OCI-LY7 (cell line): ENCODE measurements around the gene MROH2A. TPM values are rescaled to one million over a fixed set of nuclear protein-coding genes. Genes with fewer than 3 reads are reported as not detected.

ENCODE experiments used
- BruUV-seq: library from RNA; stranded (reverse); fragments of 400-500 nt; replicated peaks from 2 replicates; lab custom pipeline; 2021; lab: Mats Ljungman, UMichigan
- CTCF ChIA-PET: fragments of 300-600 bp; sonication (Branson Sonifier 250); formaldehyde crosslinking; loops from one replicate; lab custom pipeline; 2022; ENCODE audit warnings: antibody characterized with exemption; ENCODE audit not compliant: unreplicated experiment; lab: Charles Lee
- POLR2A ChIA-PET: fragments of 300-600 bp; sonication (Branson Sonifier 250); formaldehyde crosslinking; loops from one replicate; lab custom pipeline; 2022; ENCODE audit warnings: antibody characterized with exemption; lab: Charles Lee
- DNase-seq: peaks from one replicate; pipeline ENCODE4 v3.0.0-alpha.2; 2015; ENCODE audit warnings: low spot score
- H2AFZ ChIP-seq: fragments of 200-600 bp; sonication (generic), shearing (Covaris generic); 2 replicates; pipeline ENCODE4 v1.6.1; 2014; ENCODE audit warnings: mild to moderate bottlenecking, antibody characterized with exemption, low read length, moderate library complexity
- H3K27ac ChIP-seq: fragments of 200-600 bp; sonication (generic); 2 replicates; pipeline ENCODE4 v1.5.1; 2014; ENCODE audit warnings: mixed run types, low read depth, mild to moderate bottlenecking, moderate library complexity, low read length, inconsistent platforms; ENCODE audit not compliant: poor library complexity, severe bottlenecking
- H3K36me3 ChIP-seq: fragments of 200-600 bp; sonication (generic); 2 replicates; pipeline ENCODE4 v1.6.1; 2014; ENCODE audit warnings: mild to moderate bottlenecking, antibody characterized with exemption, low read length, moderate library complexity, mixed read lengths; ENCODE audit not compliant: insufficient read depth
- H3K4me1 ChIP-seq: fragments of 200-600 bp; sonication (generic); 2 replicates; pipeline ENCODE4 v1.5.1; 2014; ENCODE audit warnings: mild to moderate bottlenecking, low read length; ENCODE audit not compliant: insufficient read depth, poor library complexity, severe bottlenecking
- H3K4me2 ChIP-seq: fragments of 200-600 bp; sonication (generic); 2 replicates; pipeline ENCODE4 v1.6.1; 2014; ENCODE audit warnings: mild to moderate bottlenecking, low read length
- H3K4me3 ChIP-seq: fragments of 200-600 bp; sonication (generic); 2 replicates; pipeline ENCODE4 v1.5.1; 2014; ENCODE audit warnings: mild to moderate bottlenecking, low read depth, low read length; ENCODE audit not compliant: poor library complexity, severe bottlenecking
- H3K79me2 ChIP-seq: fragments of 200-600 bp; sonication (generic); 2 replicates; pipeline ENCODE4 v1.6.1; 2016; ENCODE audit warnings: low read depth, mild to moderate bottlenecking, low read length, moderate library complexity, mixed read lengths; ENCODE audit not compliant: insufficient read depth
- H3K9me2 ChIP-seq: fragments of 200-600 bp; sonication (generic); 2 replicates; pipeline ENCODE4 v1.6.1; 2016; ENCODE audit warnings: mild to moderate bottlenecking, low read length, mixed read lengths; ENCODE audit not compliant: insufficient read depth
- H3K9me3 ChIP-seq: fragments of 200-600 bp; sonication (generic); 2 replicates; pipeline ENCODE4 v1.6.1; 2014; ENCODE audit warnings: mild to moderate bottlenecking, mixed run types, low read length, mixed read lengths
- H4K20me1 ChIP-seq: fragments of 200-600 bp; sonication (generic); 2 replicates; pipeline ENCODE4 v1.6.1; 2014; ENCODE audit warnings: mild to moderate bottlenecking, antibody characterized with exemption, low read length, moderate library complexity, mixed read lengths; ENCODE audit not compliant: insufficient read depth
- EZH2phosphoT487 ChIP-seq: fragments of 200-600 bp; sonication (generic); IDR thresholded peaks from 2 replicates; pipeline ENCODE4 v1.6.1; 2018; ENCODE audit warnings: low read depth, borderline replicate concordance, mild to moderate bottlenecking, mixed run types, antibody characterized with exemption, low read length, moderate library complexity, mixed read lengths
- intact Hi-C: fragments of 100-400 bp; cut with micrococcal nuclease; formaldehyde crosslinking; loops from one replicate; pipeline ENCODE4 v1.10.0; 2022; ENCODE audit not compliant: unreplicated experiment
- total RNA-seq, 2 experiments: library from RNA; depleted of rRNA in 1 of 2; stranded (reverse); fragments of >200 nt in 1 of 2; shearing (Covaris generic) in 1 of 2; gene quantifications; 2 replicates each; pipeline ENCODE4 v1.2.3, GENCODE V29; 2014 to 2022
- TF ChIP-seq, protein P1 (sequence below): fragments of 200-600 bp; sonication (generic); conservative IDR thresholded peaks from 2 replicates; pipeline ENCODE4 v1.5.1; 2014; ENCODE audit warnings: mild to moderate bottlenecking, antibody characterized with exemption, low read length, moderate library complexity, mixed read lengths

MROH2A gene
- total RNA-seq, 2 experiments from 2014 or later, result not detected

DNA sequence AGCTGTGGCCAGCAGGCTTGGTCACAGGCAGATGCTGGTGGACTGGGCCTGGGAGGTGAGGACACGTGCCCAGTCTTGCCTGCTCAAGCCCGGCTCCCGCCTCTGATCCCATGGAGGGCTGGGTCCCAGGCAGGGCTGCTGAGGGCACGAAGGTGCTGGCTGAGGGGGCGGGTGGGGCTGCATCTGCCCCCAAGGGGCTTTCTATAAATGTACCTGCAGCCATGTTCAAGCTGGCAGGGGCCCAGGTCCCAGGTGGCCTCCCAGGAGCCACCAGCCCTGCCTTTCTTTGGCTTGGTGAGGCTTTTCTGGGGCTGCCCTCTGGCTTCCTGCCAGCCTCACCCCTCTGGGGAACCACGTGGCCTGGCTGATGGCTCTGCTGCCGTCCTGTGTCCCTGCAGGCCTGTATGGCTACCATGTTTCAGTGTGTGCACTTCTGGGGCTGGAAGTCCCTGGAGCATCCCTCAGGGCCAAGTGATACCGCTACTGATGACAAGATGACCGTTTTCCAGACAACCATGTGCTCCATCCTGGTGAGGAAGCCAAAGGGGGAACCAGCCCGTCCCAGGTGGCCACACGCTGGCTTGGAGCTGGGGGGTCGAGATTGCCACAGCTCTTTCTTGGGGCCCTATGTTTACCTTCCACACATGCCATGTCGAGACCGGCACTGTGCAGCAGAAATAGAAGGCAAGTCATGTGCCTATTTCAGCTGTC, 53.0 kb downstream of the MROH2A start:
- TF ChIP-seq, protein P1, sequence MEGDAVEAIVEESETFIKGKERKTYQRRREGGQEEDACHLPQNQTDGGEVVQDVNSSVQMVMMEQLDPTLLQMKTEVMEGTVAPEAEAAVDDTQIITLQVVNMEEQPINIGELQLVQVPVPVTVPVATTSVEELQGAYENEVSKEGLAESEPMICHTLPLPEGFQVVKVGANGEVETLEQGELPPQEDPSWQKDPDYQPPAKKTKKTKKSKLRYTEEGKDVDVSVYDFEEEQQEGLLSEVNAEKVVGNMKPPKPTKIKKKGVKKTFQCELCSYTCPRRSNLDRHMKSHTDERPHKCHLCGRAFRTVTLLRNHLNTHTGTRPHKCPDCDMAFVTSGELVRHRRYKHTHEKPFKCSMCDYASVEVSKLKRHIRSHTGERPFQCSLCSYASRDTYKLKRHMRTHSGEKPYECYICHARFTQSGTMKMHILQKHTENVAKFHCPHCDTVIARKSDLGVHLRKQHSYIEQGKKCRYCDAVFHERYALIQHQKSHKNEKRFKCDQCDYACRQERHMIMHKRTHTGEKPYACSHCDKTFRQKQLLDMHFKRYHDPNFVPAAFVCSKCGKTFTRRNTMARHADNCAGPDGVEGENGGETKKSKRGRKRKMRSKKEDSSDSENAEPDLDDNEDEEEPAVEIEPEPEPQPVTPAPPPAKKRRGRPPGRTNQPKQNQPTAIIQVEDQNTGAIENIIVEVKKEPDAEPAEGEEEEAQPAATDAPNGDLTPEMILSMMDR, result no peak
- TF ChIP-seq EZH2phosphoT487, result no peak
- no peak overlapping the region for H2AFZ ChIP-seq
- peaks cover 3% of the 10 kb centered on the region; the same call in 1 of the 2 replicates for H3K79me2 ChIP-seq
- H3K4me2 ChIP-seq, result no peak overlapping the region
- intact Hi-C loops, result loop anchor here (5.0 to 10.0 kb wide), 2 partner anchors 119 to 346 kb away; partner anchors contain the start of gene UGT1A5
- H3K36me3 ChIP-seq, result peaks cover 31% of the 10 kb centered on the region
- H3K9me3 ChIP-seq, result no peaks in the 10 kb centered on the region
- H3K4me3 ChIP-seq, result no peak overlapping the region
- no peak for DNase-seq
- no TSS peak for BruUV-seq
- H4K20me1 ChIP-seq, result no peaks in the 10 kb centered on the region
- ChIA-PET POLR2A (no interaction called here), CTCF (interaction anchor here (0.6 kb wide), 1 partner anchor 1241 kb away, joined by 3 read pairs; no protein-coding TSS in a partner anchor)
- H3K9me2 ChIP-seq, result no peaks in the 10 kb centered on the region
- peaks cover 10% of the 10 kb centered on the region for H3K4me1 ChIP-seq
- H3K27ac ChIP-seq, result no peak overlapping the region

- POLR2A ChIA-PET, result interaction anchor here (0.6 kb wide), 1 partner anchor 475 kb away, joined by 5 read pairs; no protein-coding TSS in a partner anchor
- Histone ChIP-seq H3K9me2 (no peaks in the 10 kb centered on the region), H3K27ac (no peak overlapping the region), H3K4me3 (no peak overlapping the region), H3K4me2 (no peak overlapping the region), H3K9me3 (no peaks in the 10 kb centered on the region), H3K4me1 (peaks cover 10% of the 10 kb centered on the region), H4K20me1 (no peaks in the 10 kb centered on the region), H2AFZ (no peak overlapping the region), H3K79me2 (peaks cover 9% of the 10 kb centered on the region; the same call in 1 of the 2 replicates), H3K36me3 (peaks cover 38% of the 10 kb centered on the region)
- DNase-seq, result no peak
- no TSS peak for BruUV-seq
- CTCF ChIA-PET, result interaction anchor here (0.6 kb wide), 1 partner anchor 1242 kb away, joined by 3 read pairs; no protein-coding TSS in a partner anchor
- TF ChIP-seq EZH2phosphoT487, result no peak
- TF ChIP-seq, protein P1, result no peak
- intact Hi-C loops, result loop anchor here (5.0 to 10.0 kb wide), 2 partner anchors 120 to 347 kb away; partner anchors contain the start of gene UGT1A5
Measured at GRCh38 chr2:233831861-233832260, 53.7 kb downstream of the MROH2A start.
